OCI-LY7 (cell line): ENCODE results near the gene LGALS1. TPM values are rescaled to one million over a fixed set of nuclear protein-coding genes. Genes with fewer than 3 reads are reported as not detected.

Experiments
- BruUV-seq: library from RNA; stranded (reverse); fragments of 400-500 nt; replicated peaks from 2 replicates; lab custom pipeline; 2021; lab: Mats Ljungman, UMichigan
- CTCF ChIA-PET: fragments of 300-600 bp; sonication (Branson Sonifier 250); formaldehyde crosslinking; loops from one replicate; lab custom pipeline; 2022; ENCODE audit warnings: antibody characterized with exemption; ENCODE audit not compliant: unreplicated experiment; lab: Charles Lee
- POLR2A ChIA-PET: fragments of 300-600 bp; sonication (Branson Sonifier 250); formaldehyde crosslinking; loops from one replicate; lab custom pipeline; 2022; ENCODE audit warnings: antibody characterized with exemption; lab: Charles Lee
- DNase-seq: peaks from one replicate; pipeline ENCODE4 v3.0.0-alpha.2; 2015; ENCODE audit warnings: low spot score
- H2AFZ ChIP-seq: fragments of 200-600 bp; sonication (generic), shearing (Covaris generic); 2 replicates; pipeline ENCODE4 v1.6.1; 2014; ENCODE audit warnings: mild to moderate bottlenecking, antibody characterized with exemption, low read length, moderate library complexity
- H3K27ac ChIP-seq: fragments of 200-600 bp; sonication (generic); 2 replicates; pipeline ENCODE4 v1.5.1; 2014; ENCODE audit warnings: mixed run types, low read depth, mild to moderate bottlenecking, moderate library complexity, low read length, inconsistent platforms; ENCODE audit not compliant: poor library complexity, severe bottlenecking
- H3K36me3 ChIP-seq: fragments of 200-600 bp; sonication (generic); 2 replicates; pipeline ENCODE4 v1.6.1; 2014; ENCODE audit warnings: mild to moderate bottlenecking, antibody characterized with exemption, low read length, moderate library complexity, mixed read lengths; ENCODE audit not compliant: insufficient read depth
- H3K4me1 ChIP-seq: fragments of 200-600 bp; sonication (generic); 2 replicates; pipeline ENCODE4 v1.5.1; 2014; ENCODE audit warnings: mild to moderate bottlenecking, low read length; ENCODE audit not compliant: insufficient read depth, poor library complexity, severe bottlenecking
- H3K4me2 ChIP-seq: fragments of 200-600 bp; sonication (generic); 2 replicates; pipeline ENCODE4 v1.6.1; 2014; ENCODE audit warnings: mild to moderate bottlenecking, low read length
- H3K4me3 ChIP-seq: fragments of 200-600 bp; sonication (generic); 2 replicates; pipeline ENCODE4 v1.5.1; 2014; ENCODE audit warnings: mild to moderate bottlenecking, low read depth, low read length; ENCODE audit not compliant: poor library complexity, severe bottlenecking
- H3K79me2 ChIP-seq: fragments of 200-600 bp; sonication (generic); 2 replicates; pipeline ENCODE4 v1.6.1; 2016; ENCODE audit warnings: low read depth, mild to moderate bottlenecking, low read length, moderate library complexity, mixed read lengths; ENCODE audit not compliant: insufficient read depth
- H3K9me2 ChIP-seq: fragments of 200-600 bp; sonication (generic); 2 replicates; pipeline ENCODE4 v1.6.1; 2016; ENCODE audit warnings: mild to moderate bottlenecking, low read length, mixed read lengths; ENCODE audit not compliant: insufficient read depth
- H3K9me3 ChIP-seq: fragments of 200-600 bp; sonication (generic); 2 replicates; pipeline ENCODE4 v1.6.1; 2014; ENCODE audit warnings: mild to moderate bottlenecking, mixed run types, low read length, mixed read lengths
- H4K20me1 ChIP-seq: fragments of 200-600 bp; sonication (generic); 2 replicates; pipeline ENCODE4 v1.6.1; 2014; ENCODE audit warnings: mild to moderate bottlenecking, antibody characterized with exemption, low read length, moderate library complexity, mixed read lengths; ENCODE audit not compliant: insufficient read depth
- CTCF ChIP-seq: fragments of 200-600 bp; sonication (generic); conservative IDR thresholded peaks from 2 replicates; pipeline ENCODE4 v1.5.1; 2014; ENCODE audit warnings: mild to moderate bottlenecking, antibody characterized with exemption, low read length, moderate library complexity, mixed read lengths
- EZH2phosphoT487 ChIP-seq: fragments of 200-600 bp; sonication (generic); IDR thresholded peaks from 2 replicates; pipeline ENCODE4 v1.6.1; 2018; ENCODE audit warnings: low read depth, borderline replicate concordance, mild to moderate bottlenecking, mixed run types, antibody characterized with exemption, low read length, moderate library complexity, mixed read lengths
- intact Hi-C: fragments of 100-400 bp; cut with micrococcal nuclease; formaldehyde crosslinking; loops from one replicate; pipeline ENCODE4 v1.10.0; 2022; ENCODE audit not compliant: unreplicated experiment
- total RNA-seq, 2 experiments: library from RNA; depleted of rRNA in 1 of 2; stranded (reverse); fragments of >200 nt in 1 of 2; shearing (Covaris generic) in 1 of 2; gene quantifications; 2 replicates each; pipeline ENCODE4 v1.2.3, GENCODE V29; 2014 to 2022

Gene LGALS1
- total RNA-seq, 2 experiments from 2014 or later, result 57.3 to 93.1 TPM

- H3K27ac ChIP-seq, result no peak overlapping the region
- H2AFZ ChIP-seq, result no peak overlapping the region
- no TSS peak for BruUV-seq
- no peaks in the 10 kb centered on the region for H4K20me1 ChIP-seq
- no peaks in the 10 kb centered on the region for H3K9me3 ChIP-seq
- no peak for DNase-seq
- peaks cover 4% of the 10 kb centered on the region for H3K4me1 ChIP-seq
- H3K79me2 ChIP-seq, result no peaks in the 10 kb centered on the region
- no peak overlapping the region for H3K4me3 ChIP-seq
- no peaks in the 10 kb centered on the region for H3K9me2 ChIP-seq
- intact Hi-C loops, result no loop called here
- ChIA-PET CTCF (no interaction called here), POLR2A (interaction anchor here (0.5 kb wide), 1 partner anchor 11 kb away, joined by 6 read pairs; no protein-coding TSS in a partner anchor)
- no peak overlapping the region for H3K4me2 ChIP-seq
- TF ChIP-seq CTCF (no peak), EZH2phosphoT487 (no peak)
- no peaks in the 10 kb centered on the region for H3K36me3 ChIP-seq
Measured at GRCh38 chr22:37708580-37709444, 33.4 kb downstream of the LGALS1 start.

- H3K9me2 ChIP-seq, result no peaks in the 10 kb centered on the region
- no peaks in the 10 kb centered on the region for H3K9me3 ChIP-seq
- no peak overlapping the region for H3K4me3 ChIP-seq
- no peaks in the 10 kb centered on the region for H3K79me2 ChIP-seq
- intact Hi-C loops, result no loop called here
- no peak for DNase-seq
- H3K4me1 ChIP-seq, result peaks cover 5% of the 10 kb centered on the region
- POLR2A ChIA-PET, result no interaction called here
- CTCF ChIA-PET, result no interaction called here
- H3K4me2 ChIP-seq, result no peak overlapping the region
- TF ChIP-seq CTCF, result no peak
- no peak for TF ChIP-seq EZH2phosphoT487
- no peaks in the 10 kb centered on the region for H4K20me1 ChIP-seq
- BruUV-seq, result no TSS peak
- no peaks in the 10 kb centered on the region for H3K36me3 ChIP-seq
- H2AFZ ChIP-seq, result no peak overlapping the region
- H3K27ac ChIP-seq, result no peak overlapping the region
Measured at GRCh38 chr22:37709445-37709765, 34.0 kb downstream of the LGALS1 start.

- BruUV-seq, result no TSS peak
- Histone ChIP-seq H3K4me2 (no peak overlapping the region), H3K36me3 (no peaks in the 10 kb centered on the region), H3K4me1 (peaks cover 5% of the 10 kb centered on the region), H3K4me3 (no peak overlapping the region), H4K20me1 (no peaks in the 10 kb centered on the region), H3K79me2 (no peaks in the 10 kb centered on the region), H3K27ac (no peak overlapping the region), H2AFZ (no peak overlapping the region), H3K9me3 (no peaks in the 10 kb centered on the region), H3K9me2 (no peaks in the 10 kb centered on the region)
- CTCF ChIA-PET, result no interaction called here
- intact Hi-C loops, result no loop called here
- TF ChIP-seq CTCF, result no peak
- no peak for TF ChIP-seq EZH2phosphoT487
- POLR2A ChIA-PET, result no interaction called here
- no peak for DNase-seq
Measured at GRCh38 chr22:37710675-37711074, 35.2 kb downstream of the LGALS1 start.
